ENCODE results near the gene RAE1. TPM values are rescaled to one million over a fixed set of nuclear protein-coding genes. Genes with fewer than 3 reads are reported as not detected.
A peak's percentile ranks its signal among the peaks of the same experiment; 100 is the strongest.
"Not testable (repeated sequence)": the region's sequence is repeated elsewhere in the genome, so short reads cannot be mapped to it uniquely, and the experiment has no call there.

The RAE1 gene
- total RNA-seq, 6 experiments from 2014 or later = 8.6 to 22.1 (median 11.1) TPM

DNA sequence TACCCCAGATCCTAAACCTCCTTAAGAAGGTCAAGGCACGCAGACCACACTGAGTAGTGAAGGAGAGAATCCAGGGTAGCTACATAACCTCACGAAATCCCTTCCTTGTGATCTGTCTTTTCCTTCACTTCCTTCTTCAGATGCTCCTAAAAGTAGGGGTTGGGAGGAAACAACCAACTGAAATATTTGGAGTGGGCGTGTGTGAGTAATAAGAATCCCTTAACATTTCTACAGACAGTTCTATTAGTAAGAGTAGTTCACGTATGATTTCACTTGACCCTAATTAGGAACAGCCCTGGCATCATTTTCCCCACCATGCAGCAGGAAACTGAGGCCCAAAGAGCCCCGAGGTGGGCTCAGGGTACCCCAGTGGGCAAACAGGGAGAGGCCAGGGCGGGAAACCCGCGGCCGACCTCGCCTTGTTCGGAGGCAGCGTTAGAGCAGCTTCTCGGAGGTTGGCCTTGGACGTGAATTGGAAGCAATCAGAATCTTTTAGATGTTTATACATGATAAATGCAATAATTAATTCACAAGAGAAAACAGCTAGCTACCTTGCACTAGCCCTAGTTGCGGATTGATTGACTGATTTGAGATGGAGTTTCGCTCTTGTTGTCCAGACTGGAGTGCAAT is 859 bp upstream of the RAE1 start:
- no peaks in the 10 kb centered on the region for H3K9me3 ChIP-seq
- H3K36me3 ChIP-seq = peaks cover 0 to 19% (median 7%) of the 10 kb centered on the region in 4 donors
- ATAC-seq (no peak), DNase-seq (no peak)
- peaks cover 0 to 10% (median 3%) of the 10 kb centered on the region in 4 donors for H3K4me1 ChIP-seq
- 69% methylated on average over 7 of the region's 16 CpGs for WGBS (ENCODE audit: insufficient coverage, low coverage, low lambda C conversion rate, missing lambda C conversion rate)
- intact Hi-C loops (cut with DNase I) = no loop called here
- H3K27me3 ChIP-seq = no peaks in the 10 kb centered on the region
- no peak overlapping the region for H3K4me3 ChIP-seq
- TF ChIP-seq CTCF (IDR thresholded peaks at IDR 0.05) (no peak), POLR2A (IDR thresholded peaks at IDR 0.05) (no peak)
- H3K27ac ChIP-seq = no peak overlapping the region

GRCh38 chr20:57350726-57351041 is 371 bp upstream of the RAE1 start:
- no CpG with 5 or more reads among the region's 24 CpGs for WGBS (ENCODE audit: insufficient coverage, low coverage, low lambda C conversion rate, missing lambda C conversion rate)
- DNase-seq; H3K4me1 ChIP-seq; intact Hi-C loops (cut with DNase I); H3K9me3 ChIP-seq; H3K27me3 ChIP-seq; ATAC-seq: not testable (repeated sequence)
- H3K36me3 ChIP-seq = peaks cover 0 to 19% (median 9%) of the 10 kb centered on the region in 4 donors
- peak overlapping the region; percentile 88 to 99 (median 96) for H3K4me3 ChIP-seq
- H3K27ac ChIP-seq = peak overlapping the region; percentile 67 to 80 (median 74)

DNA sequence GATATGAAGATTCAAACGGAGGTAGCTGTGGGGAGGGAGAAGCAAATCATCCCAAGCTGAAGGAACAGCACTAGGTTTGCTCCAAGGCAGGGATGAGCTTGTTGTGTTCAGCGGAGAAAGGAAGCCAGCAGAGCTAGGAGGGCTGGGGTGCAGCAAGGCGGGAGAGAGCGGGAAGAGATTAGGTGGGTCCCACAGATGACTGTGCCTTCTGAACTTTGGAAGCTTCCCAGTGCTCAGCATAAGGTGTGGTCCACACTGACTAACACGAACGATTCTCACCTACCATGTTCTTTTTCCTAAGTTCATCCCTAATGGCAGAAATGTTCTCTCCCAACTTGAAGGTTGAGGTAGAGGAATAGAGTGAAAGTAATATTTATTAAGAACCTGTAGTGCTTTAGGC is 1.2 kb downstream of the RAE1 start:
- Histone ChIP-seq H3K9me3 (no peaks in the 10 kb centered on the region), H3K27ac (no peak overlapping the region), H3K36me3 (peaks cover 0 to 29% (median 13%) of the 10 kb centered on the region in 4 donors), H3K4me1 (peaks cover 0 to 10% (median 3%) of the 10 kb centered on the region in 4 donors), H3K27me3 (no peaks in the 10 kb centered on the region), H3K4me3 (no peak overlapping the region)
- intact Hi-C loops (cut with DNase I) = no loop called here
- TF ChIP-seq CTCF (IDR thresholded peaks at IDR 0.05) (no peak), POLR2A (IDR thresholded peaks at IDR 0.05) (no peak)
- 85% methylated on average over 4 of the region's 6 CpGs for WGBS (ENCODE audit: insufficient coverage, low coverage, low lambda C conversion rate, missing lambda C conversion rate)
- ATAC-seq = no peak
- no peak for DNase-seq

- Histone ChIP-seq H3K27ac (no peak overlapping the region), H3K4me1 (peaks cover 0 to 10% (median 3%) of the 10 kb centered on the region in 4 donors), H3K9me3 (no peaks in the 10 kb centered on the region), H3K36me3 (peaks cover 0 to 29% (median 13%) of the 10 kb centered on the region in 4 donors), H3K4me3 (no peak overlapping the region), H3K27me3 (no peaks in the 10 kb centered on the region)
- intact Hi-C loops (cut with DNase I) = no loop called here
- TF ChIP-seq POLR2A (IDR thresholded peaks at IDR 0.05) = no peak
- TF ChIP-seq CTCF (IDR thresholded peaks at IDR 0.05) = no peak
- no peak for ATAC-seq
- no peak for DNase-seq
- WGBS (ENCODE audit: insufficient coverage, low coverage, low lambda C conversion rate, missing lambda C conversion rate) = 95% methylated on average over 9 of the region's 9 CpGs
Observed at GRCh38 chr20:57353351-57353750, 2.3 kb downstream of the RAE1 start.

DNA sequence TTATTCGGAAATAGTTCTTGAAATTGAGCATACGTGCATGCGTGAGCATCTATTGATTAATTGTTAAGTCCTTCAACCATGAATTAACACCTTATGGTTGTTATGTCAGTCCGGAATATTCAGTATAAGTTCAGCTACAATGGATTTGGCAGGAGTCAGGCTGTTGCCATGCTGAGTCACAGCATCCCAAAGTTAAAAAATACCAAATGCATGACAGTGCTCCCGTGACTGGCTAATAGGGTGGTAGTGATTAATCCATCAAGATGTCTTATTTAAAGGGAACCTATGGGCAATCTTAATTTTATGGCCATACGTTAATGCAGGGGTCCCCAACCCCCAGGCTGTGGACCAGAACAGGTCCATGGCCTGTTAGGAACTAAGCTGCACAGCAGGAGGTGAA is 10.5 kb downstream of the RAE1 start:
- DNase-seq (no peak), ATAC-seq (no peak)
- no peak for TF ChIP-seq CTCF (IDR thresholded peaks at IDR 0.05)
- no peak for TF ChIP-seq POLR2A (IDR thresholded peaks at IDR 0.05)
- H3K4me1 ChIP-seq = no peaks in the 10 kb centered on the region
- no peaks in the 10 kb centered on the region for H3K9me3 ChIP-seq
- peaks cover 0 to 31% (median 15%) of the 10 kb centered on the region in 4 donors for H3K36me3 ChIP-seq
- intact Hi-C loops (cut with DNase I) = no loop called here
- H3K27me3 ChIP-seq = no peaks in the 10 kb centered on the region
- 100% methylated on average over 5 of the region's 6 CpGs for WGBS (ENCODE audit: insufficient coverage, low coverage, low lambda C conversion rate, missing lambda C conversion rate)
- no peak overlapping the region for H3K27ac ChIP-seq
- no peak overlapping the region for H3K4me3 ChIP-seq

All from right lobe of liver (tissue), 6 donors.